ENCODE results near the gene SPN. TPM values are rescaled to one million over a fixed set of nuclear protein-coding genes. Genes with fewer than 3 reads are reported as not detected.

SPN gene
- polyA plus RNA-seq, 1 of the 3 experiments (the other 2 are of a cell fraction), result 0.10 TPM

GRCh38 chr16:29717113-29717512 lies 54.1 kb downstream of the SPN start:
- ChIA-PET POLR2A (no interaction called here), CTCF (interaction anchor here (1.9 to 4.7 kb wide), 3 partner anchors 12 to 76 kb away, joined by 5 to 22 read pairs (median 17); no protein-coding TSS in a partner anchor)
- Histone ChIP-seq H3K79me2 (ENCODE audit: insufficient read depth) (no peaks in the 10 kb centered on the region), H3K4me1 (ENCODE audit: control insufficient read depth in 1 of 2, insufficient read depth in 2 of 2, low read depth in 1 of 2, low read length in 1 of 2) (no peaks in the 10 kb centered on the region), H3K9ac (no peak overlapping the region), H3K27ac (ENCODE audit: low read depth in 2 of 2, low read length in 1 of 2) (no peak overlapping the region), H3K27me3 (ENCODE audit: insufficient read depth) (no peaks in the 10 kb centered on the region), H2AFZ (ENCODE audit: low read depth) (no peak overlapping the region), H3F3A (replicated peaks; ENCODE audit: insufficient read depth) (no peaks in the 10 kb centered on the region), H3K9me2 (no peaks in the 10 kb centered on the region), H3K4me3 (ENCODE audit: low read depth in 2 of 2, low read length in 1 of 2) (no peak overlapping the region), H3K36me3 (replicated peaks in 1 of 2; ENCODE audit: control insufficient read depth in 1 of 2, insufficient read depth in 2 of 2, low read length in 1 of 2) (no peaks in the 10 kb centered on the region), H3K9me3 (no peaks in the 10 kb centered on the region), H3K4me2 (no peak overlapping the region), H4K20me1 (ENCODE audit: insufficient read depth) (no peaks in the 10 kb centered on the region)
- DNase-seq, result no peak
- 71% methylated on average over 7 of the region's 7 CpGs for WGBS (ENCODE audit: low lambda C conversion rate)
- TF ChIP-seq FOXJ3 (CRISPR knock-in tag; IDR thresholded peaks at IDR 0.05) (no peak), ELF1 (IDR thresholded peaks at IDR 0.05) (no peak), PBX3 (IDR thresholded peaks at IDR 0.05) (no peak), REST (IDR thresholded peaks at IDR 0.05; ENCODE audit: low read depth, low read length) (no peak), RFX5 (IDR thresholded peaks at IDR 0.05; ENCODE audit: low read length) (no peak), RCOR1 (IDR thresholded peaks at IDR 0.05; ENCODE audit: low read length) (no peak), NFIC (IDR thresholded peaks at IDR 0.05; ENCODE audit: borderline replicate concordance) (no peak), YY1 (IDR thresholded peaks at IDR 0.05; ENCODE audit: low read depth) (no peak), TEAD4 (IDR thresholded peaks at IDR 0.05; ENCODE audit: borderline replicate concordance, insufficient read depth) (no peak)

GRCh38 chr16:29719063-29719462 lies 56.0 kb downstream of the SPN start:
- H3K27ac ChIP-seq (ENCODE audit: low read depth in 2 of 2, low read length in 1 of 2), result no peak overlapping the region
- H3K9me2 ChIP-seq, result no peaks in the 10 kb centered on the region
- no peaks in the 10 kb centered on the region for H3K27me3 ChIP-seq (ENCODE audit: insufficient read depth)
- POLR2A ChIA-PET, result no interaction called here
- DNase-seq, result no peak
- no peak overlapping the region for H3K4me3 ChIP-seq (ENCODE audit: low read depth in 2 of 2, low read length in 1 of 2)
- H2AFZ ChIP-seq (ENCODE audit: low read depth), result no peak overlapping the region
- H3K79me2 ChIP-seq (ENCODE audit: insufficient read depth), result no peaks in the 10 kb centered on the region
- H3F3A ChIP-seq (replicated peaks; ENCODE audit: insufficient read depth), result no peaks in the 10 kb centered on the region
- H4K20me1 ChIP-seq (ENCODE audit: insufficient read depth), result no peaks in the 10 kb centered on the region
- no peaks in the 10 kb centered on the region for H3K4me1 ChIP-seq (ENCODE audit: control insufficient read depth in 1 of 2, insufficient read depth in 2 of 2, low read depth in 1 of 2, low read length in 1 of 2)
- no peak overlapping the region for H3K9ac ChIP-seq
- 47% methylated on average over 4 of the region's 4 CpGs for WGBS (ENCODE audit: low lambda C conversion rate)
- H3K4me2 ChIP-seq, result no peak overlapping the region
- TF ChIP-seq NRF1 (IDR thresholded peaks at IDR 0.05; ENCODE audit: low read depth, low read length), result no peak
- CTCF ChIA-PET, result interaction anchor here (3.9 kb wide), 1 partner anchor 10 kb away, joined by 17 read pairs; no protein-coding TSS in a partner anchor
- H3K9me3 ChIP-seq, result no peaks in the 10 kb centered on the region
- no peaks in the 10 kb centered on the region for H3K36me3 ChIP-seq (replicated peaks in 1 of 2; ENCODE audit: control insufficient read depth in 1 of 2, insufficient read depth in 2 of 2, low read length in 1 of 2)

Other genes with a start within 250 kb of the SPN start
- gene BOLA2, start 208.9 kb upstream of the SPN start, polyA plus RNA-seq (2012; rRNA removed), result 97.5 and 102 TPM in 2 replicates
- gene SLX1B, start 208.7 kb upstream of the SPN start, polyA plus RNA-seq (2012; rRNA removed), result 18.3 and 32.4 TPM in 2 replicates
- gene SULT1A4, start 203.3 kb upstream of the SPN start, polyA plus RNA-seq (2012; rRNA removed), result 1.2 and 2.6 TPM in 2 replicates
- 12.7 and 22.5 TPM in 2 replicates for gene NPIPB12, start 156.8 kb upstream of the SPN start, polyA plus RNA-seq (2012; rRNA removed)
- 12.5 and 12.6 TPM in 2 replicates for gene QPRT, start 15.9 kb downstream of the SPN start, polyA plus RNA-seq (2012; rRNA removed)
- not detected in 2 replicates for gene C16orf54, start 82.7 kb downstream of the SPN start, polyA plus RNA-seq (2012; rRNA removed)
- gene ZG16, start 115.0 kb downstream of the SPN start, polyA plus RNA-seq (2012; rRNA removed), result not detected in 2 replicates
- 63.8 and 64.1 TPM in 2 replicates for gene KIF22, start 127.5 kb downstream of the SPN start, polyA plus RNA-seq (2012; rRNA removed)
- gene MAZ, start 143.3 kb downstream of the SPN start, polyA plus RNA-seq (2012; rRNA removed), result 117 and 163 TPM in 2 replicates
- 28.1 and 29.3 TPM in 2 replicates for gene PRRT2, start 148.9 kb downstream of the SPN start, polyA plus RNA-seq (2012; rRNA removed)
- gene PAGR1, start 152.9 kb downstream of the SPN start, polyA plus RNA-seq (2012; rRNA removed), result 48.5 and 57.7 TPM in 2 replicates
- gene MVP, start 157.2 kb downstream of the SPN start, polyA plus RNA-seq (2012; rRNA removed), result 198 and 222 TPM in 2 replicates
- gene CDIPT, start 200.0 kb downstream of the SPN start, polyA plus RNA-seq (2012; rRNA removed), result 90.7 and 94.8 TPM in 2 replicates
- gene SEZ6L2, start 236.3 kb downstream of the SPN start, polyA plus RNA-seq (2012; rRNA removed), result 26.6 and 59.8 TPM in 2 replicates
- gene ASPHD1, start 237.2 kb downstream of the SPN start, polyA plus RNA-seq (2012; rRNA removed), result 29.0 and 35.1 TPM in 2 replicates

All from SK-N-SH (cell line).